ENCODE results near the gene BCR. TPM values are rescaled to one million over a fixed set of nuclear protein-coding genes. Genes with fewer than 3 reads are reported as not detected.
A peak's percentile ranks its signal among the peaks of the same experiment; 100 is the strongest.

The BCR gene
- total and polyA plus RNA-seq, 2 of the 4 experiments (the other 2 are of a cell fraction) = 28.9 to 44.6 TPM

DNA sequence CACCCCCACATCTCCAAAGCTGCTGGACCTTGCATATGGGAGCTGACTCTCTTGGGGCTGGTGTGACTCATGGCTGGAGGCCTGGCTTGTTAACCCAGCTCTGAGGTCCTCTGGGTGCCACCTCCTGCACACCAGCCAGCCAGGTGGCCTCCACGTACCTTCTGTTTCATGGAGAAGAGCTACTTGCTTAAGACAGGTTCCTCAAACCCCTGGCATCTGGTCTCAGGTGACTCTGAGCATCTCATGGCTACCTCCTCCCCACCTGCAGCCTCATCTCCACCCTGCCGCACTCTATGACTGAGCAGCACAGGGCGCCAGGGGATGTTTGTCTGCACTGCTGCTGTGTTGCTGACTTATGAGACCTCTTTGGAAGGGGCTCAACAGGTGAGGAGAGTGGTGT lies 55.7 kb downstream of the BCR start:
- no peak overlapping the region for H2BK5ac ChIP-seq (ENCODE audit: low read depth, low read length, poor library complexity, severe bottlenecking)
- ChIA-PET POLR2A (ENCODE audit: unreplicated experiment) (interaction anchor here (0.6 kb wide), 1 partner anchor 42 kb away, joined by 7 read pairs; no protein-coding TSS in a partner anchor), CTCF (no interaction called here)
- no peak overlapping the region for H3K9ac ChIP-seq (ENCODE audit: low read depth, low read length)
- no peak for ATAC-seq (ENCODE audit: low read depth)
- H2AK9ac ChIP-seq (replicated peaks; ENCODE audit: low read depth, low read length, poor library complexity) = no peak overlapping the region
- dilution Hi-C loops (cut with HindIII; ENCODE audit: low sequenced_read_pairs, unreplicated experiment) (no loop called here), in situ Hi-C loops (cut with MboI; ENCODE audit: low sequenced_read_pairs) (no loop called here), intact Hi-C loops (cut with micrococcal nuclease) (no loop called here)
- no peak overlapping the region for H2BK120ac ChIP-seq (ENCODE audit: low read depth, low read length)
- H3K4me2 ChIP-seq (ENCODE audit: low read depth, low read length) = no peak overlapping the region
- no peak overlapping the region for H3K4me3 ChIP-seq (ENCODE audit: insufficient read depth, low read depth, low read length)
- no peak overlapping the region for H2BK15ac ChIP-seq (ENCODE audit: low read depth, low read length)
- peaks cover 48 to 85% of the 10 kb centered on the region in 2 experiments for H3K79me1 ChIP-seq (ENCODE audit: low read depth in 1 of 2, low read length in 2 of 2)
- H2AFZ ChIP-seq (replicated peaks; ENCODE audit: low read length, poor library complexity) = no peak overlapping the region
- H3K27me3 ChIP-seq (ENCODE audit: control insufficient read depth, insufficient read depth, low read length) = no peaks in the 10 kb centered on the region
- H4K5ac ChIP-seq (ENCODE audit: low read depth, low read length) = no peak overlapping the region
- no peak overlapping the region for H3K27ac ChIP-seq (ENCODE audit: insufficient read depth, low read length)
- TF ChIP-seq, protein P1, sequence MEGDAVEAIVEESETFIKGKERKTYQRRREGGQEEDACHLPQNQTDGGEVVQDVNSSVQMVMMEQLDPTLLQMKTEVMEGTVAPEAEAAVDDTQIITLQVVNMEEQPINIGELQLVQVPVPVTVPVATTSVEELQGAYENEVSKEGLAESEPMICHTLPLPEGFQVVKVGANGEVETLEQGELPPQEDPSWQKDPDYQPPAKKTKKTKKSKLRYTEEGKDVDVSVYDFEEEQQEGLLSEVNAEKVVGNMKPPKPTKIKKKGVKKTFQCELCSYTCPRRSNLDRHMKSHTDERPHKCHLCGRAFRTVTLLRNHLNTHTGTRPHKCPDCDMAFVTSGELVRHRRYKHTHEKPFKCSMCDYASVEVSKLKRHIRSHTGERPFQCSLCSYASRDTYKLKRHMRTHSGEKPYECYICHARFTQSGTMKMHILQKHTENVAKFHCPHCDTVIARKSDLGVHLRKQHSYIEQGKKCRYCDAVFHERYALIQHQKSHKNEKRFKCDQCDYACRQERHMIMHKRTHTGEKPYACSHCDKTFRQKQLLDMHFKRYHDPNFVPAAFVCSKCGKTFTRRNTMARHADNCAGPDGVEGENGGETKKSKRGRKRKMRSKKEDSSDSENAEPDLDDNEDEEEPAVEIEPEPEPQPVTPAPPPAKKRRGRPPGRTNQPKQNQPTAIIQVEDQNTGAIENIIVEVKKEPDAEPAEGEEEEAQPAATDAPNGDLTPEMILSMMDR (conservative IDR thresholded peaks at IDR 0.05; ENCODE audit: low read depth, low read length) = no peak
- no peak for TF ChIP-seq RFX5 (IDR thresholded peaks at IDR 0.05; ENCODE audit: low read depth, low read length)
- no peak for TF ChIP-seq CEBPB (IDR thresholded peaks at IDR 0.05; ENCODE audit: low read depth, low read length)
- TF ChIP-seq BHLHE40 (IDR thresholded peaks at IDR 0.05; ENCODE audit: low read depth, low read length) = no peak
- TF ChIP-seq RAD21 (IDR thresholded peaks at IDR 0.05; ENCODE audit: low read length) = no peak
- TF ChIP-seq MAFK (IDR thresholded peaks at IDR 0.05; ENCODE audit: low read depth, low read length) = no peak
- TF ChIP-seq MXI1 (IDR thresholded peaks at IDR 0.05; ENCODE audit: borderline replicate concordance, low read depth, low read length) = no peak
- no peak for TF ChIP-seq MAZ (IDR thresholded peaks at IDR 0.05; ENCODE audit: borderline replicate concordance, low read depth, low read length)
- TF ChIP-seq, protein P2, sequence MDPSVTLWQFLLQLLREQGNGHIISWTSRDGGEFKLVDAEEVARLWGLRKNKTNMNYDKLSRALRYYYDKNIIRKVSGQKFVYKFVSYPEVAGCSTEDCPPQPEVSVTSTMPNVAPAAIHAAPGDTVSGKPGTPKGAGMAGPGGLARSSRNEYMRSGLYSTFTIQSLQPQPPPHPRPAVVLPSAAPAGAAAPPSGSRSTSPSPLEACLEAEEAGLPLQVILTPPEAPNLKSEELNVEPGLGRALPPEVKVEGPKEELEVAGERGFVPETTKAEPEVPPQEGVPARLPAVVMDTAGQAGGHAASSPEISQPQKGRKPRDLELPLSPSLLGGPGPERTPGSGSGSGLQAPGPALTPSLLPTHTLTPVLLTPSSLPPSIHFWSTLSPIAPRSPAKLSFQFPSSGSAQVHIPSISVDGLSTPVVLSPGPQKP (IDR thresholded peaks at IDR 0.05; ENCODE audit: borderline replicate concordance, low read depth, low read length) = no peak
- TF ChIP-seq POLR2A (IDR thresholded peaks at IDR 0.05; ENCODE audit: low read depth, low read length) = no peak
- no peak for TF ChIP-seq SMC3 (IDR thresholded peaks at IDR 0.05; ENCODE audit: low read depth, low read length)
- TF ChIP-seq CHD1 (IDR thresholded peaks at IDR 0.05; ENCODE audit: low read depth, low read length) = no peak
- TF ChIP-seq, protein P3, sequence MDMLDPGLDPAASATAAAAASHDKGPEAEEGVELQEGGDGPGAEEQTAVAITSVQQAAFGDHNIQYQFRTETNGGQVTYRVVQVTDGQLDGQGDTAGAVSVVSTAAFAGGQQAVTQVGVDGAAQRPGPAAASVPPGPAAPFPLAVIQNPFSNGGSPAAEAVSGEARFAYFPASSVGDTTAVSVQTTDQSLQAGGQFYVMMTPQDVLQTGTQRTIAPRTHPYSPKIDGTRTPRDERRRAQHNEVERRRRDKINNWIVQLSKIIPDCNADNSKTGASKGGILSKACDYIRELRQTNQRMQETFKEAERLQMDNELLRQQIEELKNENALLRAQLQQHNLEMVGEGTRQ (IDR thresholded peaks at IDR 0.05; ENCODE audit: low read depth, low read length) = no peak
- TF ChIP-seq RCOR1 (IDR thresholded peaks at IDR 0.05; ENCODE audit: insufficient replicate concordance, low read length) = no peak
- 100% methylated on average over 1 of the region's 3 CpGs; no CpG with 5 or more reads in 1 of the 2 experiments for whole genome bisulfite sequencing, 2 experiments (ENCODE audit: extremely low coverage in 2 of 2, insufficient read length in 1 of 2)
- H2AK5ac ChIP-seq (ENCODE audit: low read depth, low read length) = no peak overlapping the region
- no peak overlapping the region for H2BK20ac ChIP-seq (ENCODE audit: low read depth, low read length)
- H3K9me1 ChIP-seq (ENCODE audit: insufficient read depth, low read length) = peaks cover 33% of the 10 kb centered on the region
- no peak overlapping the region for H4K8ac ChIP-seq (ENCODE audit: low read depth in 2 of 2, low read length in 2 of 2)
- no peak overlapping the region for H3K4ac ChIP-seq (ENCODE audit: low read depth, low read length)
- BruUV-seq (replicated peaks) = no TSS peak
- no peak overlapping the region for H4K91ac ChIP-seq (ENCODE audit: insufficient read depth, low read depth, low read length)
- H3K56ac ChIP-seq (ENCODE audit: extremely low read depth, insufficient read depth, low read length) = no peak overlapping the region
- peaks cover 74% of the 10 kb centered on the region for H4K20me1 ChIP-seq (ENCODE audit: insufficient read depth, low read length)
- no peak overlapping the region for H3K18ac ChIP-seq (ENCODE audit: low read depth, low read length)
- H3K23ac ChIP-seq (ENCODE audit: low read depth, low read length) = no peak overlapping the region
- peaks cover 14% of the 10 kb centered on the region for H3K4me1 ChIP-seq (ENCODE audit: control insufficient read depth, insufficient read depth, low read length)
- no peaks in the 10 kb centered on the region for H3K9me3 ChIP-seq (ENCODE audit: control insufficient read depth, insufficient read depth, low read length)
- H3K36me3 ChIP-seq (ENCODE audit: control insufficient read depth, insufficient read depth, low read length) = no peaks in the 10 kb centered on the region
- no peak overlapping the region for H3K14ac ChIP-seq (replicated peaks; ENCODE audit: low read depth, low read length)
- DNase-seq = peak; percentile 15

Data from IMR-90 (cell line).